ENCODE data around the gene CLRN3.

CLRN3 gene

GRCh38 chr10:127834221-127834620, 58.5 kb downstream of the CLRN3 start:
- DNase-seq, result no peak

- DNase-seq, result no peak
These were observed 58.9 kb downstream of the CLRN3 start for GRCh38 chr10:127833804-127834203.

- DNase-seq, result no peak
These were observed 60.2 kb downstream of the CLRN3 start for GRCh38 chr10:127832501-127832900.

GRCh38 chr10:127830414-127830813, 62.3 kb downstream of the CLRN3 start:
- DNase-seq, result no peak

All from activated CD4-positive, alpha-beta T cell treated with anti-CD3 and anti-CD28 coated beads, Interleukin-2, amount 50 U/mL, for 1 hour (primary cell).